Parathyroid adenoma (tissue), 2 donors: ENCODE results near the gene SPATA13.
A peak's percentile ranks its signal among the peaks of the same experiment; 100 is the strongest.

Source experiments
- H2AFZ ChIP-seq: fragments of 300-600 bp; sonication (generic); one replicate; pipeline ENCODE4 v1.7.0; 2017; ENCODE audit warnings: antibody characterized with exemption, mild to moderate bottlenecking
- H3K27ac ChIP-seq: fragments of 300-600 bp; sonication (generic); one replicate; pipeline ENCODE4 v1.7.0; 2017
- H3K27me3 ChIP-seq: fragments of 300-600 bp; sonication (generic); one replicate; pipeline ENCODE4 v1.7.0; 2017; ENCODE audit warnings: low read length; ENCODE audit not compliant: control insufficient read depth, insufficient read depth
- H3K36me3 ChIP-seq: fragments of 300-600 bp; sonication (generic); one replicate; pipeline ENCODE4 v1.7.0; 2017; ENCODE audit warnings: low read length; ENCODE audit not compliant: control insufficient read depth, insufficient read depth
- H3K4me1 ChIP-seq: fragments of 300-600 bp; sonication (generic); one replicate; pipeline ENCODE4 v1.7.0; 2017; ENCODE audit warnings: control low read depth
- H3K4me2 ChIP-seq: fragments of 300-600 bp; sonication (generic); one replicate; pipeline ENCODE4 v1.7.0; 2017; ENCODE audit warnings: low read length
- H3K4me3 ChIP-seq: fragments of 300-600 bp; sonication (generic); one replicate; pipeline ENCODE4 v1.7.0; 2017; ENCODE audit warnings: low read depth, low read length
- H3K79me2 ChIP-seq: fragments of 300-600 bp; sonication (generic); one replicate; pipeline ENCODE4 v1.7.0; 2017; ENCODE audit warnings: control low read depth
- H3K9ac ChIP-seq: fragments of 300-600 bp; sonication (generic); one replicate; pipeline ENCODE4 v1.7.0; 2017; ENCODE audit warnings: mild to moderate bottlenecking
- H3K9me3 ChIP-seq: fragments of 300-600 bp; sonication (generic); one replicate; pipeline ENCODE4 v1.7.0; 2017; ENCODE audit warnings: low read length; ENCODE audit not compliant: control insufficient read depth
- TF ChIP-seq, protein P1 (sequence below): fragments of 300-600 bp; sonication (generic); IDR thresholded peaks from one replicate; pipeline ENCODE4 v1.7.0; 2017; ENCODE audit warnings: antibody characterized with exemption, mild to moderate bottlenecking
- donor health status: primary hyperparathyroidism.

Gene SPATA13

DNA sequence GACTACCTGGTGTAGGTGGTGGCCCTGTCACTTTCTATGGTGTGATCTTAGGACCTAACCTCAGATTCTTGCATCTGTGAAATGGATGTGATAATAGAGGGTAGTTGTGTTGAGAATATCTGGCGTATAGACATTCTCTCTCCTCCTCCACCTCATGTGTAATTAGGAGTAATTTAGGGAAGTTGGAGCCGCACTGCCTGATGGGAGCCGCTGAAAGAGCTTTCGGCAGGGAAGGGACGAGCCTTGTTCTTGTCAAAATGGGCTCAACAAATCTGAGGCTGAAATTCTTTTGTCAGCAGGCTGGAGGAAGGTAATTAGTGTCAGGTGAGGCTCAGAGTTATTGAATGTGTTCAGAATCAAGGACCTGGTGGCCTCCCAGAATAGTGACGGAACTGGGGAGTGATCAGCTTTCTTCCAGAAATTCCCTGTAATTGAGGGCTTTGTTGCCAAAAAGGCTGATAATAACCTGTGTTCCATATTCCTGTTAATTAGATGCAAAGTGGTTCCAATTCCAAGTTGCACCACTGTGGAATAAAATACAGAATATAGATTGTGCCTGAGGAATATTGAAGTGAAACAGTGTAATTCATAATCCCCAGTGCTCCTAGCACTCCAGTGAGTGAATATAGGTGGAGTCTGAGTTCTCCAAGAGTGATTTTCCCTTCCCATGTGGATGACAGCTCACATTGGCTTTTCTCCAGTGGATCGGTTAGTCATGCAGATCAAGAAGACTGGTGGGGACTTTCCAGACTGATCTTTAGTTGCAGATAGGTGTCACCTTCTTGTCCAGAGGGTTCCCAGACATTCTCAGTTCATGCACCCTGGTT, 47.5 kb downstream of the SPATA13 start:
- Histone ChIP-seq H3K27me3 (no peaks in the 10 kb centered on the region), H3K4me1 (no peaks in the 10 kb centered on the region), H3K4me2 (peak overlapping the region; percentile 9), H3K4me3 (no peak overlapping the region), H3K27ac (no peak overlapping the region), H3K36me3 (no peaks in the 10 kb centered on the region), H2AFZ (no peak overlapping the region), H3K9me3 (no peaks in the 10 kb centered on the region), H3K79me2 (no peaks in the 10 kb centered on the region), H3K9ac (no peak overlapping the region)
- TF ChIP-seq, protein P1, sequence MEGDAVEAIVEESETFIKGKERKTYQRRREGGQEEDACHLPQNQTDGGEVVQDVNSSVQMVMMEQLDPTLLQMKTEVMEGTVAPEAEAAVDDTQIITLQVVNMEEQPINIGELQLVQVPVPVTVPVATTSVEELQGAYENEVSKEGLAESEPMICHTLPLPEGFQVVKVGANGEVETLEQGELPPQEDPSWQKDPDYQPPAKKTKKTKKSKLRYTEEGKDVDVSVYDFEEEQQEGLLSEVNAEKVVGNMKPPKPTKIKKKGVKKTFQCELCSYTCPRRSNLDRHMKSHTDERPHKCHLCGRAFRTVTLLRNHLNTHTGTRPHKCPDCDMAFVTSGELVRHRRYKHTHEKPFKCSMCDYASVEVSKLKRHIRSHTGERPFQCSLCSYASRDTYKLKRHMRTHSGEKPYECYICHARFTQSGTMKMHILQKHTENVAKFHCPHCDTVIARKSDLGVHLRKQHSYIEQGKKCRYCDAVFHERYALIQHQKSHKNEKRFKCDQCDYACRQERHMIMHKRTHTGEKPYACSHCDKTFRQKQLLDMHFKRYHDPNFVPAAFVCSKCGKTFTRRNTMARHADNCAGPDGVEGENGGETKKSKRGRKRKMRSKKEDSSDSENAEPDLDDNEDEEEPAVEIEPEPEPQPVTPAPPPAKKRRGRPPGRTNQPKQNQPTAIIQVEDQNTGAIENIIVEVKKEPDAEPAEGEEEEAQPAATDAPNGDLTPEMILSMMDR: no peak

DNA sequence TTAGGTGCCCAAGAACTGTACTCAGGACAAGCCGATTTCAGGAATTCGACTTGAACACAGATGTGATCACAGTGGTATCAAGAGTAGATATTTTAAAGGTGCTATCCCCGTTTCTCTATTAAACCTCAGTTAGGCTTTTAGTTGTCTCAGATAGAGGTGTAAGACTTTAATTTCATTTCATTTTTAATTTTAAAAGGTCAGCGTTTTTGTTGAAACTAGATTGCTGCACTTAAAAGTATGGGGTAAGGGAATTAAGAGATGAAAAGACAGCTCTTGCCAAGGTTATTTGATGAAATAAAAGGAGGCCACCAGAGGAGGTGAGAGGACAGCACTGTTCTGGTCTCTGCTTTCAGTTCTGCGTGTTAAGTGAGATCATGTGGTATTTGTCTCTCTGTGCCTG, 48.6 kb downstream of the SPATA13 start:
- Histone ChIP-seq H3K27ac (no peak overlapping the region), H3K4me3 (no peak overlapping the region), H3K36me3 (no peaks in the 10 kb centered on the region), H3K4me1 (no peaks in the 10 kb centered on the region), H3K4me2 (no peak overlapping the region), H3K79me2 (no peaks in the 10 kb centered on the region), H2AFZ (no peak overlapping the region), H3K9ac (no peak overlapping the region), H3K27me3 (no peaks in the 10 kb centered on the region), H3K9me3 (no peaks in the 10 kb centered on the region)
- TF ChIP-seq, protein P1: no peak

DNA sequence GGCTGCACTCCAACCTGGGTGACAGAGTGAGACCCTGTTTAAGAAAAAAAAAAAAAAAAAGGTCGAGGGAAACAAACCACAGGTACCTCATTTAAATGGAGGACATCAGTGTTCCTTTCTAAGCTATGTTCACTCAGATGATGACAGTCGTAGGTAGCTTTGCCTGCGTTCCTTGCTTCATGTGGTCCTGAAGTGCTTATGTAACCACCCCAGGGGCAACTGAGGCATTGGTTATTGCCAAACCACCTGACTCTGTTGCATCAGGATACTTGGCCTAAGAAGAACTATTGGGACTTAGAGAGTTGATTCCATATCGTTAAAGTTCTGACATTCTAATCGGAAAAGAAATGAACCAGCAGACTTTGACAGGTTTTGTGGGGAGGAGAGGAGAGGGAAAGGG, 51.7 kb downstream of the SPATA13 start:
- no peak overlapping the region for H3K4me2 ChIP-seq
- H3K9ac ChIP-seq: no peak overlapping the region
- H3K27me3 ChIP-seq: no peaks in the 10 kb centered on the region
- no peak overlapping the region for H3K27ac ChIP-seq
- H3K4me3 ChIP-seq: no peak overlapping the region
- H3K9me3 ChIP-seq: no peaks in the 10 kb centered on the region
- TF ChIP-seq, protein P1: no peak
- H2AFZ ChIP-seq: no peak overlapping the region
- H3K4me1 ChIP-seq: peaks cover 7% of the 10 kb centered on the region
- no peaks in the 10 kb centered on the region for H3K79me2 ChIP-seq
- H3K36me3 ChIP-seq: no peaks in the 10 kb centered on the region

DNA sequence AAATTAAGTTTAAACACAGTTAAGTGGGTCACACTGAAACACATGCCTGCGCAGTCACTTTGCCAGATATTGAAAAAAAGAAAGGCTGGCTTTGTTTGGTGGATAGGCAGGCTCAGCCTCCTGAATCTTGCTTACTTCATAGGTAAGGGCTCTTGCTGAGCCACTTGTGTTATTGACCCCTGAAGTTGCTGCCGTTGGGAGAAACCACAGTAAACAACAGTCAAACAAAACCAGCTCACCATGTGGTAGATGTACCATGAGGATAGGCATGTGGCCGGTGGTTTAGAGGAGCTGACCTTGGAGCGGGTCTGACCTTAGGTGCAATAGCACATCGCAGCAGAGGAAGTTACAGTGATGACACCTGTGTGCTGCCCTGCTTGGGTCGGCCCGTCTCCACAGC, 52.2 kb downstream of the SPATA13 start:
- H3K4me1 ChIP-seq: peaks cover 7% of the 10 kb centered on the region
- no peak overlapping the region for H3K27ac ChIP-seq
- no peak overlapping the region for H3K9ac ChIP-seq

More for the DNA sequence above, 52.2 kb downstream of the SPATA13 start:
- Histone ChIP-seq H3K36me3 (no peaks in the 10 kb centered on the region), H3K4me3 (no peak overlapping the region), H2AFZ (no peak overlapping the region), H3K79me2 (no peaks in the 10 kb centered on the region), H3K9me3 (no peaks in the 10 kb centered on the region), H3K4me2 (no peak overlapping the region), H3K27me3 (no peaks in the 10 kb centered on the region)
- TF ChIP-seq, protein P1: no peak
